DMS 273 (cell line): ENCODE data around the gene IFFO2.
"Not testable (repeated sequence)": the region's sequence is repeated elsewhere in the genome, so short reads cannot be mapped to it uniquely, and the experiment has no call there.

Source experiments
- DNase-seq: peaks from one replicate; lab custom pipeline; 2025; ENCODE audit not compliant: unreplicated experiment; lab: John Stamatoyannopoulos, UW

The IFFO2 gene

GRCh38 chr1:18900303-18900841 is 56.1 kb downstream of the IFFO2 start:
- DNase-seq = peak; percentile 62

- no peak for DNase-seq
Observed at GRCh38 chr1:18899363-18900049, 57.0 kb downstream of the IFFO2 start.

GRCh38 chr1:18898567-18898966 is 57.9 kb downstream of the IFFO2 start:
- DNase-seq = no peak

GRCh38 chr1:18895317-18895716 is 61.2 kb downstream of the IFFO2 start:
- no peak for DNase-seq

- no peak for DNase-seq
Observed at GRCh38 chr1:18893120-18893519, 63.4 kb downstream of the IFFO2 start.

GRCh38 chr1:18891858-18892257 is 64.6 kb downstream of the IFFO2 start:
- not testable (repeated sequence) for DNase-seq

GRCh38 chr1:18891426-18891780 is 65.1 kb downstream of the IFFO2 start:
- no peak for DNase-seq

- no peak for DNase-seq
Observed at GRCh38 chr1:18890706-18891425, 65.6 kb downstream of the IFFO2 start.

- DNase-seq = no peak
Observed at GRCh38 chr1:18886003-18886335, 70.5 kb downstream of the IFFO2 start.

GRCh38 chr1:18885311-18886002 is 71.0 kb downstream of the IFFO2 start:
- DNase-seq = no peak

- DNase-seq = no peak
Observed at GRCh38 chr1:18884727-18885126, 71.7 kb downstream of the IFFO2 start.

- no peak for DNase-seq
Observed at GRCh38 chr1:18884419-18884717, 72.1 kb downstream of the IFFO2 start.

GRCh38 chr1:18883636-18884418 is 72.6 kb downstream of the IFFO2 start:
- peak; percentile 89 for DNase-seq

GRCh38 chr1:18883079-18883478 is 73.4 kb downstream of the IFFO2 start:
- no peak for DNase-seq

GRCh38 chr1:18882486-18882885 is 74.0 kb downstream of the IFFO2 start:
- DNase-seq = no peak

GRCh38 chr1:18881642-18882431 is 74.6 kb downstream of the IFFO2 start:
- DNase-seq = no peak

GRCh38 chr1:18881164-18881563 is 75.3 kb downstream of the IFFO2 start:
- no peak for DNase-seq

- DNase-seq = no peak
Observed at GRCh38 chr1:18880585-18880984, 75.9 kb downstream of the IFFO2 start.

- no peak for DNase-seq
Observed at GRCh38 chr1:18879791-18880309, 76.6 kb downstream of the IFFO2 start.

- DNase-seq = no peak
Observed at GRCh38 chr1:18879215-18879790, 77.2 kb downstream of the IFFO2 start.
